Measurements from ENCODE around the gene OR5M11. TPM values are rescaled to one million over a fixed set of nuclear protein-coding genes. Genes with fewer than 3 reads are reported as not detected.

OR5M11 gene
- not detected in 2 replicates for total RNA-seq

GRCh38 chr11:56543157-56543556 lies at the start of gene OR5M11:
OR5M11 (minus strand) TSS chr11:56543257; CDS start chr11:56543257, 0 bp downstream.

GRCh38 chr11:56577621-56578020 lies 34.6 kb upstream of the OR5M11 start, which contains the start of gene OR5M10:
OR5M10 (minus strand) TSS chr11:56577721; CDS start chr11:56577721, 0 bp downstream.

Other genes with a start within 250 kb of the OR5M11 start
- gene OR8K3, start 228.1 kb downstream of the OR5M11 start, total RNA-seq = not detected in 2 replicates
- not detected in 2 replicates for gene OR8K1, start 197.2 kb downstream of the OR5M11 start, total RNA-seq
- gene OR8J1, start 189.0 kb downstream of the OR5M11 start, total RNA-seq = not detected in 2 replicates
- gene OR8U1, start 167.6 kb downstream of the OR5M11 start, total RNA-seq = not detected in 2 replicates
- not detected in 2 replicates for gene OR5AL1, start 130.6 kb downstream of the OR5M11 start, total RNA-seq
- not detected in 2 replicates for gene OR5M3, start 69.9 kb downstream of the OR5M11 start, total RNA-seq
- not detected in 2 replicates for gene OR5M8, start 51.9 kb downstream of the OR5M11 start, total RNA-seq
- not detected in 2 replicates for gene OR5M10, start 34.5 kb upstream of the OR5M11 start, total RNA-seq
- gene OR5M1, start 71.6 kb upstream of the OR5M11 start, total RNA-seq = not detected in 2 replicates
- not detected in 2 replicates for gene OR5AP2, start 99.2 kb upstream of the OR5M11 start, total RNA-seq
- gene OR5AR1, start 120.4 kb upstream of the OR5M11 start, total RNA-seq = not detected in 2 replicates
- gene OR9G1, start 155.8 kb upstream of the OR5M11 start, total RNA-seq = not detected in 2 replicates
- gene OR9G4, start 205.4 kb upstream of the OR5M11 start, total RNA-seq = not detected in 2 replicates

Measured in hair follicle dermal papilla cell (primary cell).